A549 treated with RU486 at 1 μM for 4 hours (cell line): ENCODE measurements around the gene PRKX. TPM values are rescaled to one million over a fixed set of nuclear protein-coding genes. Genes with fewer than 3 reads are reported as not detected.

Experiments
- total RNA-seq: library from RNA; stranded (reverse); fragments of 200-300 nt; extraction: Qiagen RNA extraction; gene quantifications from 5 replicates; pipeline ENCODE4 v1.2.3, GENCODE V29; 2022; ENCODE audit warnings: low read depth

Gene PRKX
- total RNA-seq: 17.7 to 22.3 TPM (median 21.1 TPM) in 5 replicates

DNA sequence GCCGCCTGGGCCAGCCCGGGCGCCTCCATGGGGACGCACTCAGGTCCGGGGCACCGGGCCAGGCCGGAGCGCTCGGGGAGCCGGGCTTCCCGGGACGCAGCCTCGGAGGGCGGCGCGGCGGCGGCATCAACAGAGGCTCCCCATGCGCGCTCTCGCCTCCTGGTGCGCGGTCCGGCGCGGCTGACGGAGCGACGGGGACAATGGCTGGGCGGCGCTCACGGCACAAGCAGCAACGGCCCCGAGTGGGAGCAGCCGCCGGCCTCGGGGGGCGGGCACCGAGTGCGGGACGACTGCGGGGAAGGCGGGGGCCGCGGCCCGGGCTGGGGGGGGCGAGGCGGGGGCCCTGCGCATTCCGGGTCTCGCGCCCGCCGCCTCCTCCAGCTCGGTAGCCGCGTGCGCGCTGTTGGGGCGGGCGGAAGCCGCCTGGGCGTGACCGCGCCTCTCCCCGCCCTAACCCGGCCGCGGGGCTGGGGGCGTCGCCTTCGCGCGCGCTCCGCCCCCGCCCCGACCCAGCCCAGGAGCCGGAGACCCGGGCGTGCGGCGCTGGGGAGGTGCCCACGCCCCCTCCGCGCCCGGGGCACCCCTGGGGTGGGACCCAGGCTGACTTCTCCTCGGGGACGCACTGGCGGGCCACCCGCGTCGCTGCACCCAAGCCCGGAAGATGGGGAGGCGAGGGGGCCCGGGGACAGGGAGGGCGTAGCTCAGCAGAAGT lies at the start of gene PRKX:
TSS of gene PRKX (minus strand) at position 425 of the 712 bp plus-strand sequence. CDS start at position 29, 396 bp downstream.

